Measurements from ENCODE around the gene ARHGEF19. TPM values are rescaled to one million over a fixed set of nuclear protein-coding genes. Genes with fewer than 3 reads are reported as not detected.

ARHGEF19 gene
- 20.4 and 29.4 TPM in 2 replicates for total RNA-seq

GRCh38 chr1:16212251-16212961, at the start of gene ARHGEF19:
Gene ARHGEF19 (minus strand): TSS chr1:16212652. CDS start chr1:16209054, 3,598 bp downstream.

GRCh38 chr1:16236511-16237342, 24.3 kb upstream of the ARHGEF19 start, which contains the start of gene CPLANE2:
Gene CPLANE2 (minus strand): TSS chr1:16237183. CDS start chr1:16236742, 441 bp downstream.

GRCh38 chr1:16155537-16156410, 56.7 kb downstream of the ARHGEF19 start, which contains the start of gene EPHA2:
Gene EPHA2 (minus strand): TSS chr1:16156069. CDS start chr1:16155932, 137 bp downstream.

Small RNA genes within 50 kb of the gene (small RNA-seq; reads per million reads assigned to genes)
- 0.12 reads per million for gene MT1XP1

Other genes starting within 250 kb of the ARHGEF19 start
- gene ZBTB17, start 236.6 kb downstream of the ARHGEF19 start, total RNA-seq = 28.1 and 31.8 TPM in 2 replicates
- not detected in 2 replicates for gene SRARP, start 208.4 kb downstream of the ARHGEF19 start, total RNA-seq
- 0.22 TPM in 1 of 2 replicates, not detected in the other for gene HSPB7, start 194.6 kb downstream of the ARHGEF19 start, total RNA-seq
- gene CLCNKA, start 190.6 kb downstream of the ARHGEF19 start, total RNA-seq = not detected in 2 replicates
- 0.43 and 1.2 TPM in 2 replicates for gene CLCNKB, start 168.9 kb downstream of the ARHGEF19 start, total RNA-seq
- not detected in 2 replicates for gene FAM131C, start 139.0 kb downstream of the ARHGEF19 start, total RNA-seq
- gene EPHA2, start 56.6 kb downstream of the ARHGEF19 start, total RNA-seq = 2.7 and 28.6 TPM in 2 replicates
- gene CPLANE2, start 24.5 kb upstream of the ARHGEF19 start, total RNA-seq = 7.9 and 13.8 TPM in 2 replicates
- gene FBXO42, start 139.8 kb upstream of the ARHGEF19 start, total RNA-seq = 19.2 and 21.4 TPM in 2 replicates
- gene SZRD1, start 154.6 kb upstream of the ARHGEF19 start, total RNA-seq = 47.1 and 80.9 TPM in 2 replicates
- not detected in 2 replicates for gene SPATA21, start 224.8 kb upstream of the ARHGEF19 start, total RNA-seq
- gene NECAP2, start 228.1 kb upstream of the ARHGEF19 start, total RNA-seq = 47.9 and 67.9 TPM in 2 replicates

All from placental epithelial cell (primary cell).